ENCODE measurements around the gene KRTAP1-4.
"Not testable (repeated sequence)": the region's sequence is repeated elsewhere in the genome, so short reads cannot be mapped to it uniquely, and the experiment has no call there.

Gene KRTAP1-4

DNA sequence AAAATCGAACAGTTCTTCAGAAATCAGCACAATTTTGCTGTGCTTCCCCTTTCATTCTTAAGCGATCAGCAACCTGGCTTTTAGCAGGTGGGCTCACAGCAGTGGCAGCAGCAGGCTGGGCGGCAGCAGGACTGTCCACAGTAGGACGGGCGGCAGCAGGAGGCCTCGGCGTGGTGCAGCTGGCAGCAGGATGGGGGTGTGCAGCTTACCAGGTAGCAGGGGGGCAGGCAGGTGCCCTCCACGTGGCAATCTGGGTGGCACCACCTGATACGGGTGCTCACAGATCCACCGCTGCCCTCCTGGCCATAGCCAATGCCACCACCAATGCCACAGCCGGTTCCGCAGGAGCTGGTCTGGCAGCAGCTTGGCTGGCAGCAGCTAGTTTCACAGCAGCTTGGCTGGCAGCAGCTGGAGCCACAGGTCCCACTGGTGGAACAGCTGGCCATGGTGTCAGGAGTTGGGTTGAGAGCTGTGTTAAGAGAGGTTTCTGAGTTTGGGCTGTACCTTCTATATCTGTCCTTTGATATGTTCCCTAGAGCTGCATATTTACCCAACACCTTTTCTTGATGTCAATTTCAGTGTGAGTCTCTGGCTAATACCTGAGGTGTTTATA is at the start of gene KRTAP1-4:
KRTAP1-4 (minus strand) TSS at position 563 of the 613 bp plus-strand sequence; CDS start at position 446, 117 bp downstream.
- peak in 1 of 3 experiments; percentile 25 for DNase-seq

- DNase-seq = no peak
Measured at GRCh38 chr17:41076788-41077187, 46.8 kb upstream of the KRTAP1-4 start.

DNA sequence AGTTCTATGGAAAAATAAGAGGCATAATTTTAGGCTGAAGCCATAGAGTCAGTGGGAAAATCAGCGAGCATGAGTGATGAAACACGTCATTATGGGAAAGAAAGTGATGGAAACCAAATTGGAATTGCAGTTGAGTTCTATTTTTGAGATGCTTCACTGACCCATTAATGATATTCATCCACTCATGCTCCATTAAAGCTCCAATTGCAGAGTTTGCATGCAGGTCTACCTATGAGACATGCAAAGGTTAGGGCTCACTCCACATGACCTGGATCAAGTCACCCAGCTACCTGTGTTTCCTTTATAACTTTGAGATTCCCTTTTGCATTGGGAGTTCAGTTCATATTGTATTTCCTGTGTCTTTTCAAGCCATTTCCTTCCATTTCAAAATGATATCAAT is 43.7 kb upstream of the KRTAP1-4 start:
- DNase-seq = no peak

- peak in 1 of 3 experiments; percentile 24 for DNase-seq
Measured at GRCh38 chr17:41071606-41072360, 41.8 kb upstream of the KRTAP1-4 start.

DNA sequence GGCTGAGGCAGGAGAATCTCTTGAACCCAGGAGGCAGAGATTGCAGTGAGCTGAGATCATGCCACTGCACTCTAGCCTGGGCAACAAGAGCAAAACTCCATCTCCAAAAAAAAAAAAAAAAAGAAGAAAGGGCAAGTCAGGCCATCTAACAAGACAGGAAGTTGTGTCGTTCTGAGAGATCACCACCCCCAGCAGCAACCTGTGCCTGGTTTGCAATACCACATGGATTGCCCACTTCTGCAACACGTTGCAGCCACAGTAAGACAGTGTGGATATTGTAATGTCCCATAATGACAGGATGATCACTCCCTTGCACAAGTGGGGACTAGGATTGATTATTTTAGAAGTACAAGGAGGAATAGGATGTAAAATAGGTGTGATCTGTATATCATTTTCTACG is 39.0 kb upstream of the KRTAP1-4 start:
- DNase-seq = no peak

DNA sequence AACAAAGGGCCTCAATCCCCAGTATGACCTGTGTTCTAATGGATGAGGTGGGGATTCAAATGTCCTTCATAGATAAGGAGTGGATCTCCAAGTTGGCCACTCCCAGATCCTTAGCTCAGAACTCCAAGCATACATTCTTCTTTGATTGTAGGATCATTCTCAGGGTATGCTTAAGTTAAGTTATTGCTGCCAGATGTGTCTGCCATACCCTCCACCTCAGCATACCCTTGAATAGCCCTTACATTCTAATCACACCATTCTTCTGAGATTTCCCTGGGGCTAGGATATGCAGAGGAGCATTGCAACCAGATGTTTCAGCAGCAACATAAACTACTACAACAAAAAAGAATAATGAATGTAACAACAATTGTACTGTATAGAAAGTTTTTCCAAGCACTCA is 37.3 kb upstream of the KRTAP1-4 start:
- DNase-seq = no peak

GRCh38 chr17:41065829-41066624 is 36.0 kb upstream of the KRTAP1-4 start, which contains the start of gene KRTAP2-4:
KRTAP2-4 (minus strand) TSS chr17:41065879; CDS start chr17:41065845, 34 bp downstream.
- DNase-seq = no peak

GRCh38 chr17:41065016-41065689 is 35.2 kb upstream of the KRTAP1-4 start:
- not testable (repeated sequence) for DNase-seq

GRCh38 chr17:41064301-41064700 is 34.3 kb upstream of the KRTAP1-4 start:
- no peak for DNase-seq

- no peak for DNase-seq
Measured at GRCh38 chr17:41063449-41063848, 33.5 kb upstream of the KRTAP1-4 start.

- no peak for DNase-seq
Measured at GRCh38 chr17:41061964-41062363, 32.0 kb upstream of the KRTAP1-4 start.

GRCh38 chr17:41060052-41060604 is 30.1 kb upstream of the KRTAP1-4 start, which contains the start of gene KRTAP2-3:
KRTAP2-3 (minus strand) TSS chr17:41060114; CDS start chr17:41060050, 64 bp downstream.
- no peak for DNase-seq

- not testable (repeated sequence) for DNase-seq
Measured at GRCh38 chr17:41059276-41060051, 29.5 kb upstream of the KRTAP1-4 start.

GRCh38 chr17:41058741-41059140 is 28.7 kb upstream of the KRTAP1-4 start:
- no peak for DNase-seq

DNA sequence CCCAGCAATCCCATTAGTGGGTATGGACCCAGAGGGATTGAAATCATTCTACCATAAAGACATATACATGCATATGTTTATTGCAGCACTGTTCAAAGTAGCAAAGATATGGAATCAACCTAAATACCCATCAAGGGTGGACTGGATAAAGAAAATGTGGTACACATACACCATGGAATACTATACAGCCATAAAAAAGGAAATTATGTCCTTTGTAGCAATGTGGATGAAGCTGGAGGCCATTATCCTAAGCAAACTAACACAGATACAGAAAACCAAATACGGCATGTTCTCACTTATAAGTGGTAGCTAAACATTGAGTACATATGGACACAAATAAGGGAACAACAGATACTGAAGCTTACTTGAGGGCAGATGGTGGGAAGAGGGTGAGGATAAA is 27.6 kb upstream of the KRTAP1-4 start:
- no peak for DNase-seq

DNA sequence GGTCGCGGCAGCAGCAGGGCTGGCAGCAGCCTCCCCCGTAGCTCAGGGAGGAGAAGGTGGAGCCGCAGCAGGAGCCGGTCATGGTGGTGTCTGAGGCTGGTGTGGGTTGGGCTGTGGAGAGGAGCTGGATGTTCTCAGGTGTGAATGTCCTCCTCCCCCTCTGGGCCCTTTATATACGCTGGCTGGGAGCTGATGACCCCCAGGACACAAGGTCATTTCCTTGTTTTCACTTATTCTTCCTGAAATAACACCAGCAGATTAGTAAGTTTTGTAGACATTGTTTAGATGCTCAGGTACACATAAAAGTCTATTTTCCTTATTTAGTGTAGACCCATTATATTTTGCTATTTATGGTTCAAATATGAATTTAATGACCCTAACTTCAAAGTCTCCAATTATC is 25.1 kb upstream of the KRTAP1-4 start, which contains the start of gene KRTAP2-2:
KRTAP2-2 (minus strand) TSS at position 101 of the 400 bp plus-strand sequence; CDS start at position 82, 19 bp downstream.
- DNase-seq = not testable (repeated sequence)

GRCh38 chr17:41054556-41054955 is 24.6 kb upstream of the KRTAP1-4 start:
- DNase-seq = not testable (repeated sequence)

DNA sequence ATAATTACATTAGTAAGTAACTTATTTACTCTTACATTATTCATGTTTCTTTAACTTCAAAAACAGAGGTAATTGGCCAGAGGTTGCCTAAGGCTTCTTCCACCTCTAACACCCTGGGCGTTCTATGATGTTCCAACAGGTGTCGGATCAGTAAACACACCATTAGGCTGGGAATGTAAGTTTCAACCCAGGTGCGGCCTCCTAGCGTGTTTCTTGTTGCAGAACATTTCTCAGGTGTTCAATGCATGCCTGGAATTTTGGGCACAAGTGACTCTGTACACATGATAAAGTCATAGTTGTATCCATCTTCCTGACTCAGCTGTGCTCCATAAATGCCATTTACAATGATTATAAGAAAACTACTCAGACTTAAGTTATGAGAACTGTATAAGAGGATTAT is 24.0 kb upstream of the KRTAP1-4 start:
- no peak for DNase-seq

- no peak for DNase-seq
Measured at GRCh38 chr17:41052566-41052965, 22.6 kb upstream of the KRTAP1-4 start.

GRCh38 chr17:41049110-41049509 is 19.1 kb upstream of the KRTAP1-4 start:
- no peak for DNase-seq

DNA sequence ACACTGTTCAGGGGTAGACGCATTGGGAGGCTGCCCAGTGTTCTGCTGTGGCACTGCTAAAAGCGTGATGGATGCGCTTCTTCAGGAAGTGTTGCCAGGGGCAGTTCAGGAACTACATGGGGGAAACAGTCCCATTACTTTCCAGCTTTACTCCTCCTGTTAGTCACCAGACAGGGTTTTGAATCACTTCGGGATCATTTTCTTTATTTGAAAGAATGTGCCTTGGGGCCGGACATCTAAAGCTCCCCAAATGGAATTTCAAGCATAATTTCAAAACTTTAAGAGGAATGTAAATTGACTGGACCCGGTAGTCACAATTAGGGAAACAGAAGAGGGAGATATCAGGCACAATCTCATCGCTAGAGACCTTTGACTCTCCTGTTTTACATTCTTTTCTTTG is 18.4 kb upstream of the KRTAP1-4 start:
- no peak for DNase-seq
